GM21737 (cell line): Measurements from ENCODE around the gene ASL.
A peak's percentile ranks its signal among the peaks of the same experiment; 100 is the strongest.
"Not testable (repeated sequence)": the region's sequence is repeated elsewhere in the genome, so short reads cannot be mapped to it uniquely, and the experiment has no call there.

Experiments
- ATAC-seq: cut with Tn5 transposase; IDR thresholded peaks from one replicate; pipeline ENCODE4 v1.9.1; 2021; ENCODE audit warnings: mild to moderate bottlenecking, moderate library complexity; ENCODE audit not compliant: unreplicated experiment

Gene ASL

DNA sequence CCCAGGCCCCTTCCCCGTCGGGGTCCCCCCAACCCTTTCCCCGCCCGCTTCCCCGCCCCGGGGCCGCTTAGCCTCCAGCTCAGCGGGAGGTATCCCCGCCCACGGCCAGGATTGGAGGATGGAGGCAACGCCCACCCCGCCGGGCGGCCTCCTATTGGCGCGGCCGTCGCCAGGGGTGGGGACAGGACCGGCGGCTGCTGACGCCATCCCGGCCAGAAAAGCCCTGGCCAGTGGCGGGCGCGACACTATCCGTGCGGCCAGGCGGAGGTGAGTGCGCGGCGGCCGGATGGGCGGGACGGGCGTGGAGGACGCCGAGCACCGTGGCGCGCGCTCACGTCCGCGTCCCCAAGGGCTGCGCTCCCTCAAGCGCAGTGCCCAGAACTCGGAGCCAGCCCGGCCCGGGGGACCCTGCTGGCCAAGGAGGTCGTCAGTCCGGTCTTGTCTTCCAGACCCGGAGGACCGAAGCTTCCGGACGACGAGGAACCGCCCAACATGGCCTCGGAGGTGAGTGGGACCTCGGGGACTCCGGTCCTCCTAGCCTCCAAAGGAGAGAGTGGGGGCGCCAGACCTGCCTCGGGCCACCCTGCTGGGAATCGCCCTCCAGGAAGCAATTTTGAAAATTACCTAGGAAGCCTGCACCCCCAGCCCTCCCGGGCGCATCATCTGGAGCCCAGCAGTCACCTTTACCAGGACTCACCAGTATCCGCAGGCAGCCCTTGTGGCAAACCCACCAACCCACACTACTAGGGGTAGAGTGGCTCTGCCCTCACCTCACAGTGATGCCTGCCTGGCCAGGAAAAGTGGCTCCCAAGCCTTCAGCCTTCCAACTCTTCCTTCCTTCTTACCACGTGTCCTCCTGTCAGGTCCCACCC lies at the start of gene ASL:
Gene ASL (plus strand): TSS at position 230 of the 872 bp plus-strand sequence. CDS start 263 bp downstream, at position 493.
- ATAC-seq, result peak; percentile 98

GRCh38 chr7:66028342-66028741 lies 47.3 kb upstream of the ASL start:
- not testable (repeated sequence) for ATAC-seq

DNA sequence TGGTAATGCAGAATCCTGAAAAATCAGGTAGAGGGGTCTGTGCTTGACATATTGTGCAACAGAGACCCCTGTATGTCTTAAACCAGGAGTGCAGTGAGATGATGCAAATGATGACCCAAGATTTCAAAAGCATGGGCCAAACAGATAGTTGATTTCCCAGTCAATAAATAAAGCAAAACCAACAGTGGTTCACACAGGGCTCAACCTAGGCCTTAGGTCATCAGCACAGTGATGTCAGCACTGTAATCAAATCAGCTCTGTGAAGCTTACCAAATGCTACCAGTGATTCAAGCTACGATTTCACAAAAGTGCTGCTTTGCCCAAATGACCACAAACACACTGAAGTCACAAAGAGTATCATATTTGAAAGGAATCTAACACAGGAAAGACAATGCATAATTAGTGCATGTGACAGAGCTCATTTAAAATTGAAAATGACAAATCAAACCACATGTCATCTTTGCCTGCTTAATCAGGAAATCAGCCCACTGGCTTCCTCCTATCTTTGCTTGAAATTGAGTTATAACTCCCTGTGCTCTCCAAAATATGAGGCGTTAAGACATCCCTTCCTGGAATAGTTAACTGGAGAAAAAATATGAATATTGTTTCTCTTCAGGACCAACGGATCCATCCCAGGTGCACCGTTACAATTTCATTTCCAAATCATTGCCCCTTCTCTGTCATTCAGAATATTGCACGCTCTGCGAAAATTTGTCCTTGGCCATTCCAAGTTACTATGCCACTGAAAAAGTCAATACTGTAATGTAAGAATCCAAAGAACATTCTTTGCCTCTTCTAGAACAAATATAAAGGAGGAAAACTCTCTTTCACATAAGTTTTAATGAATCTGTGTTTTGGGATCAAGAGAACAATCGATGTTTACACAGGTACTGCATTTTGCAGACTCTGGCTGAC lies 41.9 kb upstream of the ASL start:
- no peak for ATAC-seq

GRCh38 chr7:66034436-66035010 lies 41.1 kb upstream of the ASL start:
- ATAC-seq, result not testable (repeated sequence)

- ATAC-seq, result no peak
These were observed 39.2 kb upstream of the ASL start for GRCh38 chr7:66036382-66036781.

GRCh38 chr7:66036788-66037187 lies 38.8 kb upstream of the ASL start:
- no peak for ATAC-seq

DNA sequence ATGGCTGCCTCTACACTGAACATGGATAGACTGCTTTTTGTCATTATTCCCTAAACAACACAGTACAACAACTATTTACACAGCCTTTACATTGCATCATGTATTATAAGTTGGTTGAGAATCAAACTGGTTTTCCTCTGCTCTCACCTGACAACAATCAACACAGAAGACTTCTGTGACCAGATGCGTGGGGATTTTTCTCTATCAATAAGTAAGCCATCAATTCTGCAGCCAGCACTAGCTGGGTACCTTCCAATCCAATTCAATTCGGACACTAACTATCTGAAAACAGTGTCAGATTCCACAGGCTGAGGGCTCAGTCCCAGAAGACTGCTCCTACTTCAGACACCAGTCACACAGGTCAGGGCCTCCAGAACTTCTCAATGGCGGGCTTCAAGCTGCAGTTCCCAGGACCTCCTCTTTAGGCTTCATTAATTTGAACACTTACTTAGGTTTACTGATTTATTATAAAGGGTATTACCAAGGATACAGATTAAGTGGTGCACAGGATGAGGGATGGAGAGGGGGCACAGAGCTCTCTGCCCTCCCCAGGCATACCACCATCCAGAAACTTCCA lies 36.4 kb upstream of the ASL start:
- no peak for ATAC-seq

- no peak for ATAC-seq
These were observed 31.7 kb upstream of the ASL start for GRCh38 chr7:66043681-66044497.

- ATAC-seq, result not testable (repeated sequence)
These were observed 31.1 kb upstream of the ASL start for GRCh38 chr7:66044498-66044854.

DNA sequence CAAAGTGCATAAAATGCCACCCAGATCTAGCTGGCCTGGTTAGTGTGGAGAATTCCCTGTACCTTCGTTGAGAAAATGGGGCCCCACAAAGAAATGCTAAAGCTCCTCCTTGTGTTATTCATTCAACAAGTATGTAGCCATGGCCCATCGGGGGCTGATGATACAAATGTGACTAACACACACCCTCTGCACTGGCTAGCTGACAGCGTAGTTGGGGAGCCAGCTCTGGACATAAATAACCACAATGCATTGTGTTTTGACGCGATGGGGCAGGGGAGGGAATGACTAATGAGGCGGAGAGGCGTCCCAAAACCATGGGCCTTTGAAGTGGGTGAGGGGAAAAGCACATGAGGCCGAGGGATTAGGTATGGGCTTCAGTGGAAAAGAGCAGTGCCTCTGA lies 28.2 kb upstream of the ASL start:
- no peak for ATAC-seq

GRCh38 chr7:66049886-66050285 lies 25.7 kb upstream of the ASL start:
- ATAC-seq, result not testable (repeated sequence)

- no peak for ATAC-seq
These were observed 25.2 kb upstream of the ASL start for GRCh38 chr7:66050337-66050957.

- no peak for ATAC-seq
These were observed 24.6 kb upstream of the ASL start for GRCh38 chr7:66050990-66051448.

- no peak for ATAC-seq
These were observed 23.2 kb upstream of the ASL start for GRCh38 chr7:66052447-66052846.

DNA sequence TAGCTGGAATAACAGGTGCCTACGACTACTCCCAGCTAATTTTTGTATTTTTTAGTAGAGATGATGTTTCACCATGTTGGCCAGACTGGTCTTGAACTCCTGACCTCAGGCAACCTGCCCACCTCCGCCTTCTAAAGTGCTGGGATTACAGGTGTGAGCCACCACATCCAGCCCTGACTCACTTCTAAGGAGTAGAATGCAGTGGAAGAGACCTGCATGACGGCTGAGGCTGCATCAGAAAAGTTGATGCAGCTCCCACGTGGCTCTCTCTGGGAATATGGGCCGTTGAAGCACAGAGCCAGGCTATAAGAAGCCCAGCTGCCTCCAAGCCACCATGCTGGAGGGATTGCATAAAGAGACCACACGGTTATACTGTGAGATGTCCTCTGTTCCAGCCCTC lies 21.6 kb upstream of the ASL start:
- ATAC-seq, result no peak

DNA sequence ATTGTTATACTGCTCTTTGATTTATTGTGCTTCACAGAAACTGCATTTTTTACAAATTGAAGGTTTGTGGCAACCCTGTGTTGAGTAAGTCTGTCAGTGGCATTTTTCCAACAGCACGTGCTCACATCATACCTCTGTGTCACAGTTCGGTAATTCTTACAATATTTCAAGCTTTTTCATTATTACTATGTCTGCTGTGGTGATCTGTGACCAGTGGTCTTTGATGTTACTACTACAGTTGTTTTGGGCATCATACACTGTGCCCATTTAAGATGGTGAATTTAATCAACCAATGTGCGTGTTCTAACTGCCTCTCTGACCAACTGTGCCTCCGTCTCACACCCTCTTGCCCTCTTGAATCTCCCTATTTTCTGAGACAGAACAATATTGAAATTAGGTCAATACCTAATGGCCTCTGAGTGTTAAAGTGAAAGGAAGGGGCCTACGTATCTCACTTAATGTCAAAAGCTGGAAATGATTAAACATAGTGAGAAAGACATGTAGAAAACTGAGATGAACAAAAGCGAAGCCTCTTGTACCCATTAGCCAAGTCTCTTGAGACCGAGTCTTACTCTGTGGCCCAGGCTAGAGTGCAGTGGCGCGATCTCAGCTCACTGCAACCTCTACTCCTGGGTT lies 20.2 kb upstream of the ASL start:
- peak; percentile 77 for ATAC-seq

DNA sequence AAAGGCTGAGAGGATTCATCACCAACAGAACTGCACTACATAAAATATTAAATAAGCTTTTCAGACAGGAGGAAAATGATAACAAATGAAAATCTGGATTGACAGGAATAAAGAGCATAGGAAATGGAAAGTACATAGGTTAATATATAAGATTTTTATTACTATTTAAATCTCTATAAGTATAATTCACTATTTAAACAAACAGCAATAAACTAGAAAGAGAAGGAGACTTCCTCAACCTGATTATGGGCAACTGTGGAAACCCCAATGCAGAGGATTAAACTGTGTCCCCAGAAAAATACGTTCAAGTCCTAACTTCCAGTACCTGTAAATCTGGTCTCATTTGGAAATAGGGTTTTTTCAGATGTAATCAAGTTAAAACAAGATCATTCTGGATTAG lies 14.8 kb upstream of the ASL start:
- no peak for ATAC-seq

DNA sequence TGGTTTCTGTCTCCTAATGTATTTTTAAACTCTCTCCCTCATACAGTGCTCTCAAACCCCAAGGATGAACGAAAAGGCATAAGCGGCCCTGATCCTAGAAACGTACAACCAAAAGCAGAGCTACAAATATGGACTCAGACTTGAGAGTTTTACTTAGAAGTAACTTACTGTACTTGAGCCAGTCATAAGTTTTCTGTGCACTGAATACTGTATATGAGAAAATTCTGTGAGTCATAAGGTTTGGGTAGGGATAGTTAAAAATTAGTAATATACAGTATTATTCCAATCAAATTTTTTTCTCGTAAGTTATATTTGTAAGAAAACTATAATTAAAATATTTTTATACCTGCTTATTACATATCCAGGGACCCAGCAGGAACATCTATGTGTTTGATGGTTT lies 5.9 kb upstream of the ASL start:
- no peak for ATAC-seq

DNA sequence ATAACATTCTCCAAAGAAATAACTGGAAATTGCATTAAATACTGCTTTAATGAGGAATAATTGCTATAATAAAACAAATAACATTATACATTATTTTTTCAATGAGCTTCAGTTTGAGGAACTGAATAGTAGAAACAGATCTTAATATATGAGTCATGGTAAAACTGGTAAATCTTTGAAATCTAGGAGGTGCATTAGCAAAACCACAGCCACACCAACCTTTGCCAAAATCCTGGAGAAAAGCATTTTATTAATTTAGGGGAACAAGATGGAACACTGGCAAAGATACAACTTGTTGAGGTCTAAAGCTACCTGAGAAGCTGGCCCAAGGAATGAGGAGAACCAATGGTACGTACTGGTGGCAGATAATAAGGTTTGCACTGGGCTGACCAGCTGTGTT lies 5.4 kb upstream of the ASL start:
- ATAC-seq, result no peak
